Measurements from ENCODE around the gene IP6K3. TPM values are rescaled to one million over a fixed set of nuclear protein-coding genes. Genes with fewer than 3 reads are reported as not detected.

IP6K3 gene
- total and polyA plus RNA-seq, 5 donors from 2014 or later, result not detected

DNA sequence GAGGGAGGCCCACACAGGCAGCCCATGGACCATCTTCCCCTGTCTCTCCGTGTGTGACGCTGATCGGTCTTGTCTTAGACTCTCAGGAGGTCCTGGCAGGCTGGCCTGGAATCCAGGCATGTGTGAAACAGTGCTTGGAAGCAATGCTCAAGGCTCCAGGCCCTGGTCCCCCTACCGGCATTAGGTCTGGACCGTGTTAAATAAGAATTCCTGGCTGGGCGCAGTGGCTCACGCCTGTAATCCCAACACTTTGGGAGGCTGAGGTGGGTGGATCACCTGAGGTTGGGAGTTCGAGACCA is 13.0 kb downstream of the IP6K3 start:
- Mint-ChIP-seq H3K9me3 (no peaks in the 10 kb centered on the region), H3K4me3 (no peak overlapping the region), H3K27me3 (no peaks in the 10 kb centered on the region), H3K36me3 (no peaks in the 10 kb centered on the region), H3K4me1 (no peaks in the 10 kb centered on the region), H3K27ac (no peak overlapping the region)
- Histone ChIP-seq H3K36me3 (ENCODE audit: control insufficient read depth, insufficient read depth, low read length) (no peaks in the 10 kb centered on the region), H3K4me1 (ENCODE audit: control insufficient read depth, insufficient read depth, low read length, poor library complexity, severe bottlenecking) (no peaks in the 10 kb centered on the region), H3K9me3 (ENCODE audit: control insufficient read depth in 2 of 2, low read length in 2 of 2) (no peaks in the 10 kb centered on the region), H3K27ac (ENCODE audit: insufficient read depth, low read length, poor library complexity, severe bottlenecking) (no peak overlapping the region), H3K4me3 (ENCODE audit: low read depth, low read length) (no peak overlapping the region), H3K27me3 (ENCODE audit: control insufficient read depth, insufficient read depth, low read length) (no peaks in the 10 kb centered on the region)
- DNase-seq (no peak), ATAC-seq (ENCODE audit: low read depth in 2 of 2) (no peak)

DNA sequence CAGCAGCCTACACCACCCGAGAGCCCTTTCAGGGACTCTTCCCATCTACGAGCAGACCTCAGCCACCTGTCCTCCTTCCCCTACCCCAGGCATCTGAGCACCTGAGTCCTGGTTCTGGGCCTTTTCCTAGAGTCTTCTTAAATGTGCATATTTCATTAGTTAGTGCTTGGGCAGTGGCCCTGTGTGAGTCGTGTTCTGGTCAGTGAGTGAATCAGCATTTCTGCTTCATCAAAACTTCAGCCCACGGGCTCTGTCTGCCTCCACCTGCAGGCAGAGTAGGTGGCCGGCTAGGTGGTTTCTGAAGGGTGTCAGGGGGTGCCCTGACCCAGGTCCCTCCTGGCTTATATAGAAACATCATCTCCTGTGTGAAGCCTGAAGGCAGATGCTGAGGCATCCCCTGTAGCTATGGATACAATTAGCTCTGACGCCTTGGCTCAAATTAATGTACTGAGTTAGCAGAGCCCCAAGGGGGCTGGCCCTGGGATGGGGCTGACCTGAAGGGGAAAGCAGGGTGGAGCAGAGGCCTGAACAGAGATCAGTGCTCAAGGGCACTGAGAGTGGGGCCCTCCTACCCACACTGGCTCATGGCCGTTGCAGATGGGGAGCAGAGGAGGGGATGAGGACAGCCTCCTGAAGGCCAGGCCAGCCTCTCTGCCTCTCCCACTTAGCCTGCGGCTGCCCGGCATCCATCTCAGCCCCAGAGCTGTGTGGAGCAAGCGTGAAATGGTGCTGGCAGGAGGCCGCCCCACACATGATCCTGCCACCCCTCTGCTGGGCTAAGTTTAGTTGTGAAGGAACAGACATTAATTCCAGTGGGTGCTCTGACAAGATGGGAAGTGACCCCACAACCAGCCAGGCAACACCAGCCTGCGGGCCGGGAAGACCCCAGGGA is 13.6 kb downstream of the IP6K3 start:
- Histone ChIP-seq H3K9me3 (ENCODE audit: control insufficient read depth in 2 of 2, low read length in 2 of 2) (no peaks in the 10 kb centered on the region), H3K36me3 (ENCODE audit: control insufficient read depth, insufficient read depth, low read length) (no peaks in the 10 kb centered on the region), H3K27ac (ENCODE audit: insufficient read depth, low read length, poor library complexity, severe bottlenecking) (no peak overlapping the region), H3K4me3 (ENCODE audit: low read depth, low read length) (no peak overlapping the region), H3K27me3 (ENCODE audit: control insufficient read depth, insufficient read depth, low read length) (no peaks in the 10 kb centered on the region), H3K4me1 (ENCODE audit: control insufficient read depth, insufficient read depth, low read length, poor library complexity, severe bottlenecking) (no peaks in the 10 kb centered on the region)
- no peaks in the 10 kb centered on the region for H3K9me3 Mint-ChIP-seq
- no peak overlapping the region for H3K27ac Mint-ChIP-seq
- DNase-seq (no peak), ATAC-seq (ENCODE audit: low read depth in 2 of 2) (no peak)
- H3K27me3 Mint-ChIP-seq, result no peaks in the 10 kb centered on the region
- H3K36me3 Mint-ChIP-seq, result no peaks in the 10 kb centered on the region
- H3K4me1 Mint-ChIP-seq, result no peaks in the 10 kb centered on the region
- no peak overlapping the region for H3K4me3 Mint-ChIP-seq

DNA sequence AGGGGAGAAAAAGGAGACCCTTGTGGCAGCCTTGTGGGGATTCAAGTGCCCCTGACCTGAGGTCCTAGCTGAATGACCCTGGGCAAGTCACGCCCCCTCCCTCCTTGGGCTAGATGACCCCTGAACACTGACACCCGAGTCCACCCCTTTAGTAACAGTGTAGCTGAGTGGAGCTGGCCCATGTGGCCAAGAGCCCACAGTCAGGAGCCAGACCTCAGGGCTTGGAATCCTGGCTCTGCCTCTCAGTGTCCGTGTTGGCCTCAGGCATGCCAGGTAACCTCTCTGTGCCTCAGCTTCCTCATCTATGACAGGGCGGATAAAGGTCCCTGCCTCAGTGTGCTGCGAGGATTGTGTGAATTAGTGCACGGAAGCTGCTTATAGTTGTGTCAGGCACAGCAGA is 14.3 kb downstream of the IP6K3 start:
- H3K9me3 ChIP-seq (ENCODE audit: control insufficient read depth in 2 of 2, low read length in 2 of 2), result no peaks in the 10 kb centered on the region
- Mint-ChIP-seq H3K36me3 (no peaks in the 10 kb centered on the region), H3K4me3 (no peak overlapping the region), H3K27ac (no peak overlapping the region), H3K4me1 (no peaks in the 10 kb centered on the region), H3K27me3 (peaks cover 5% of the 10 kb centered on the region), H3K9me3 (no peaks in the 10 kb centered on the region)
- H3K4me1 ChIP-seq (ENCODE audit: control insufficient read depth, insufficient read depth, low read length, poor library complexity, severe bottlenecking), result no peaks in the 10 kb centered on the region
- no peak overlapping the region for H3K27ac ChIP-seq (ENCODE audit: insufficient read depth, low read length, poor library complexity, severe bottlenecking)
- no peaks in the 10 kb centered on the region for H3K27me3 ChIP-seq (ENCODE audit: control insufficient read depth, insufficient read depth, low read length)
- H3K36me3 ChIP-seq (ENCODE audit: control insufficient read depth, insufficient read depth, low read length), result no peaks in the 10 kb centered on the region
- H3K4me3 ChIP-seq (ENCODE audit: low read depth, low read length), result no peak overlapping the region
- no peak for DNase-seq
- no peak for ATAC-seq (ENCODE audit: low read depth in 2 of 2)

DNA sequence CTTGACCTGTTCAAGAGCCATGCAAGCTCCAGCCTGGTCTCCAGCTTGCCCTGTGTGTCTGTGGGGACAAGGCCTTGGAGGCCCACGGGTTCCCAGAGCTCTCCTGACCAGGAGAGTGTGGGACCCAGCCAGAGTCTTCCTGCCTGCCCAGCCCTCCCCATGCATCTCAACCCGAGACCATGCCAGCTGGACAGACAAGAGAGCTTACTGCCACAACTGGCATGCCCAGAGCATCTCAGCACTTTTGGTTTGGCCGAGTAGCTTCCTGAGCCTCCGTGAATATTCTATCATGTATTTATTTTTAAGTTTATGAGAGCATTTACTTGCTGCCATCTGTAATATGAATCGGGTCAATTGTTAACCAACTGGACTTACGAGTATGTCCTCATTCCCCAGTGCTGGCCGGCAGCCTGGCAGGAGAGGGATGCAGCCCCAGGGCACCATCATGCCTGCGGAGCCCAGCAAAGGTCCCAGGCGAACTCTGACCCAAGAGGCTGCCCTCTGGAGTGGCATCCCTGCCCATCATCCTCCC is 14.9 kb downstream of the IP6K3 start:
- Histone ChIP-seq H3K4me3 (ENCODE audit: low read depth, low read length) (no peak overlapping the region), H3K27ac (ENCODE audit: insufficient read depth, low read length, poor library complexity, severe bottlenecking) (no peak overlapping the region), H3K9me3 (ENCODE audit: control insufficient read depth in 2 of 2, low read length in 2 of 2) (no peaks in the 10 kb centered on the region), H3K27me3 (ENCODE audit: control insufficient read depth, insufficient read depth, low read length) (no peaks in the 10 kb centered on the region), H3K36me3 (ENCODE audit: control insufficient read depth, insufficient read depth, low read length) (no peaks in the 10 kb centered on the region), H3K4me1 (ENCODE audit: control insufficient read depth, insufficient read depth, low read length, poor library complexity, severe bottlenecking) (no peaks in the 10 kb centered on the region)
- Mint-ChIP-seq H3K4me1 (no peaks in the 10 kb centered on the region), H3K9me3 (no peaks in the 10 kb centered on the region), H3K4me3 (no peak overlapping the region), H3K36me3 (no peaks in the 10 kb centered on the region), H3K27ac (no peak overlapping the region), H3K27me3 (peaks cover 11% of the 10 kb centered on the region)
- ATAC-seq (ENCODE audit: low read depth in 2 of 2), result no peak
- DNase-seq, result no peak

DNA sequence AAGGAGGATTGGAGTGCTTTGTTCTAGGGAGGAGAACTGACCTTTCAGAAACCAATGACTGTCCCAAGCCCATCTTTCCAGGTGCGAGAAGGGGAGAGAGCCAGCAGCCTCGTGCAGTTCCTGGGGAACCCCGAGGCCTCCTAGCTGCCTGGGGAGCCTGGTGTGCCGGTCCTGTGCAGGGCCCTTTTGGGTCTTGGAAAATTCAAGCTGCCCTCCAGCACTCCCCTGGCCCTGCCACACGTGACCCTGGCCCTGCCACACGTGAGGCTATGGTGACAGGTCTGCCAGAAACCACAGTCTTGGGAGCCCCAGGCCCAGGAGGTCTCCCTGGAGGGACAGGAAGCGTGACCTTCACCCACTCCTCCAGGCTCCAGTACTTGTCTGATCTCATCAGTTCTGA is 15.7 kb downstream of the IP6K3 start:
- Mint-ChIP-seq H3K4me3 (no peak overlapping the region), H3K27me3 (peaks cover 13% of the 10 kb centered on the region), H3K36me3 (no peaks in the 10 kb centered on the region), H3K4me1 (no peaks in the 10 kb centered on the region), H3K27ac (no peak overlapping the region), H3K9me3 (no peaks in the 10 kb centered on the region)
- Histone ChIP-seq H3K4me1 (ENCODE audit: control insufficient read depth, insufficient read depth, low read length, poor library complexity, severe bottlenecking) (no peaks in the 10 kb centered on the region), H3K36me3 (ENCODE audit: control insufficient read depth, insufficient read depth, low read length) (no peaks in the 10 kb centered on the region), H3K27me3 (ENCODE audit: control insufficient read depth, insufficient read depth, low read length) (no peaks in the 10 kb centered on the region), H3K27ac (ENCODE audit: insufficient read depth, low read length, poor library complexity, severe bottlenecking) (no peak overlapping the region), H3K9me3 (ENCODE audit: control insufficient read depth in 2 of 2, low read length in 2 of 2) (no peaks in the 10 kb centered on the region), H3K4me3 (ENCODE audit: low read depth, low read length) (no peak overlapping the region)
- ATAC-seq (ENCODE audit: low read depth in 2 of 2) (no peak), DNase-seq (no peak)

DNA sequence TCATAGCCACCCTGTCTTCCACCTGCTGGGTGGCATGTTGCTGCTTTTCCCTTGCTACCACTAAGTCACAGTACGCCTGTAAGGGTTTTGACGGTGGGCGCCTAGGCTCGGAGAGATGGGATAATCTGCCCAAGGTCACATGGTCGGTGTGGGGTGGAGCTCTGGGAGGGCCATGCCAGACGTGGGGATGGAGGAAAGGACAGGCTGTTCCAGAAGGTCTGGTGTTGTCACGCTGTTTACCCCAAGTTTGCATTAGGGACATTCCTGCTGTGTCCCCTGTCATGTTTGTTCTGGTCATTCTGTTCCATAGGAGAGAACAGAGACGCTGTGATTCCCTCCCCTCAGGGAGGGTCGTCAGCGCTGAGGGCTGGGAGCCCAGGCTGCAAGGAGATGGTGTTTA is 16.1 kb downstream of the IP6K3 start:
- no peak for DNase-seq
- Mint-ChIP-seq H3K4me1 (no peaks in the 10 kb centered on the region), H3K27me3 (peaks cover 17% of the 10 kb centered on the region), H3K4me3 (no peak overlapping the region), H3K36me3 (no peaks in the 10 kb centered on the region), H3K27ac (peak overlapping the region in 2 of 3 donors; percentile 40 to 56), H3K9me3 (no peaks in the 10 kb centered on the region)
- no peaks in the 10 kb centered on the region for H3K4me1 ChIP-seq (ENCODE audit: control insufficient read depth, insufficient read depth, low read length, poor library complexity, severe bottlenecking)
- ATAC-seq (ENCODE audit: low read depth in 2 of 2), result no peak
- no peaks in the 10 kb centered on the region for H3K27me3 ChIP-seq (ENCODE audit: control insufficient read depth, insufficient read depth, low read length)
- no peaks in the 10 kb centered on the region for H3K36me3 ChIP-seq (ENCODE audit: control insufficient read depth, insufficient read depth, low read length)
- no peak overlapping the region for H3K27ac ChIP-seq (ENCODE audit: insufficient read depth, low read length, poor library complexity, severe bottlenecking)
- no peaks in the 10 kb centered on the region for H3K9me3 ChIP-seq (ENCODE audit: control insufficient read depth in 2 of 2, low read length in 2 of 2)
- no peak overlapping the region for H3K4me3 ChIP-seq (ENCODE audit: low read depth, low read length)

DNA sequence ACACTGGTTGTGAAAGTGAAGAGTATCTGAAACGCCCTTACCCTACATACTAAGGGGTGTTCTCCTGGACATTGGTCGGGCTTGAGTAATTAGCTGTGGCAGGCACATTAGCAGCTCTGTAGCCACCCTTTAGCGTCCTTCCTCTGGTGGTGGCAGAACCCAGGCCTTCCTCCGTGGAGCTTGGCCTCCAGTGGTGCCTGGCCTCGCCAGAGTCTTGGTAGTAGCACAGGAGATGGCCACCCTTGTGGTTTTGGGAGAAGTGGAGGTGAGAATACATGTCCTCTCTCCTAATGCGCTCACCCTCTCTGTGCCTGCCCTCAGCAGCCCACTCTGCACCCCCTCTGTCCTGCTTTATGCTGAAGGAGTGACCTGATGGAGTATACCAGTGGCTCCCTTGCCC is 17.6 kb downstream of the IP6K3 start:
- ATAC-seq (ENCODE audit: low read depth in 2 of 2) (no peak), DNase-seq (no peak)
- no peaks in the 10 kb centered on the region for H3K36me3 Mint-ChIP-seq
- no peaks in the 10 kb centered on the region for H3K4me1 ChIP-seq (ENCODE audit: control insufficient read depth, insufficient read depth, low read length, poor library complexity, severe bottlenecking)
- no peaks in the 10 kb centered on the region for H3K9me3 Mint-ChIP-seq
- H3K9me3 ChIP-seq (ENCODE audit: control insufficient read depth in 2 of 2, low read length in 2 of 2), result no peaks in the 10 kb centered on the region
- no peak overlapping the region for H3K4me3 Mint-ChIP-seq
- peaks cover 0 to 8% (median 2%) of the 10 kb centered on the region in 4 donors for H3K4me1 Mint-ChIP-seq
- H3K27ac ChIP-seq (ENCODE audit: insufficient read depth, low read length, poor library complexity, severe bottlenecking), result no peak overlapping the region
- peaks cover 2% of the 10 kb centered on the region for H3K27me3 ChIP-seq (ENCODE audit: control insufficient read depth, insufficient read depth, low read length)
- H3K4me3 ChIP-seq (ENCODE audit: low read depth, low read length), result no peak overlapping the region
- no peak overlapping the region for H3K27ac Mint-ChIP-seq
- peaks cover 20% of the 10 kb centered on the region for H3K27me3 Mint-ChIP-seq
- H3K36me3 ChIP-seq (ENCODE audit: control insufficient read depth, insufficient read depth, low read length), result no peaks in the 10 kb centered on the region

DNA sequence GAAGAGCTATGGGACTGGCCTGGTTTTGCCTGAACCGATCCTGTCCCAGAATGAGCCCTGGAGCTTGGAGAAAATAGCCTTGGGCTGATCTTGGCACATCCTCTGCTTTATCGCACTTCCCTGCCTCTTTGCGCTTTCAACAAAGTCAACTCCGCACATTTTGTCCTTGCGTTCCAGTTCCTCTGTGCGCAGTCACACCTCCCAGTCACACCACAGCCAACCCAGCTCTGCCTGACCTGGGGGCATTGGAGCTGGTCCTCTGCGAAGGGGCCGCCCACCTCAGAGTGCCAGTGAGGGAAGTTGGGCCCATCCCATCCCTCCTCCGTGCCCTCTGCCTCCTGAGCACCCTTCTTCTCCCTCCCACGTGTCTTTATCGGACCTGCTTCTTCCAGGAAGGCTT is 18.3 kb downstream of the IP6K3 start:
- Histone ChIP-seq H3K27me3 (ENCODE audit: control insufficient read depth, insufficient read depth, low read length) (peaks cover 2% of the 10 kb centered on the region), H3K9me3 (ENCODE audit: control insufficient read depth in 2 of 2, low read length in 2 of 2) (no peaks in the 10 kb centered on the region), H3K27ac (ENCODE audit: insufficient read depth, low read length, poor library complexity, severe bottlenecking) (no peak overlapping the region), H3K4me3 (ENCODE audit: low read depth, low read length) (no peak overlapping the region), H3K36me3 (ENCODE audit: control insufficient read depth, insufficient read depth, low read length) (no peaks in the 10 kb centered on the region), H3K4me1 (ENCODE audit: control insufficient read depth, insufficient read depth, low read length, poor library complexity, severe bottlenecking) (no peaks in the 10 kb centered on the region)
- Mint-ChIP-seq H3K27me3 (peaks cover 23% of the 10 kb centered on the region), H3K9me3 (no peaks in the 10 kb centered on the region), H3K4me1 (peaks cover 0 to 14% (median 3%) of the 10 kb centered on the region in 4 donors), H3K27ac (no peak overlapping the region), H3K36me3 (no peaks in the 10 kb centered on the region), H3K4me3 (no peak overlapping the region)
- ATAC-seq (ENCODE audit: low read depth in 2 of 2), result no peak
- no peak for DNase-seq
